HepG2 (cell line): Measurements from ENCODE around the gene TOX4. TPM values are rescaled to one million over a fixed set of nuclear protein-coding genes. Genes with fewer than 3 reads are reported as not detected.

Experiments
- BCLAF1 ChIP-seq: fragments of 450-650 bp; IDR thresholded peaks from 2 replicates; pipeline ENCODE4 v1.6.1; 2017; ENCODE audit warnings: mild to moderate bottlenecking
- CENPBD1 ChIP-seq: sonication (generic); formaldehyde crosslinking; IDR thresholded peaks from 2 replicates; pipeline ENCODE4 v1.8.0; 2022; ENCODE audit warnings: missing genetic modification reagents, low read depth, mild to moderate bottlenecking, borderline replicate concordance
- ELF3 ChIP-seq: IDR thresholded peaks from 2 replicates; pipeline ENCODE4 v1.6.1; 2016; ENCODE audit warnings: missing genetic modification reagents, missing compliant biosample characterization
- ETS1 ChIP-seq: sonication (generic); formaldehyde crosslinking; IDR thresholded peaks from 2 replicates; pipeline ENCODE4 v1.4.0; 2020; ENCODE audit warnings: missing genetic modification reagents
- GRHL1 ChIP-seq: sonication (generic); formaldehyde crosslinking; conservative IDR thresholded peaks from 2 replicates; pipeline ENCODE4 v1.8.0; 2022; ENCODE audit warnings: missing genetic modification reagents
- HNF1B ChIP-seq: sonication (generic); formaldehyde crosslinking; IDR thresholded peaks from 2 replicates; pipeline ENCODE4 v1.5.1; 2020; ENCODE audit warnings: mild to moderate bottlenecking, moderate library complexity, missing genetic modification reagents
- HOXD1 ChIP-seq: sonication (generic); formaldehyde crosslinking; IDR thresholded peaks from 2 replicates; pipeline ENCODE4 v1.5.0; 2020; ENCODE audit warnings: missing genetic modification reagents
- KLF9 ChIP-seq: IDR thresholded peaks from 2 replicates; pipeline ENCODE4 v1.6.1; 2016; ENCODE audit warnings: low read depth
- MEIS2 ChIP-seq: sonication (generic); formaldehyde crosslinking; IDR thresholded peaks from 2 replicates; pipeline ENCODE4 v1.9.0; 2021; ENCODE audit warnings: mild to moderate bottlenecking, missing genetic modification reagents
- NFKB2 ChIP-seq: sonication (generic); formaldehyde crosslinking; IDR thresholded peaks from 2 replicates; pipeline ENCODE4 v1.4.0; 2020; ENCODE audit warnings: missing genetic modification reagents, borderline replicate concordance
- PLRG1 ChIP-seq: fragments of 450-650 bp; conservative IDR thresholded peaks from 2 replicates; pipeline ENCODE4 v1.6.1; 2016
- RBM22 ChIP-seq: fragments of 200-400 bp; formaldehyde crosslinking; optimal IDR thresholded peaks from 2 replicates; pipeline ENCODE3; 2017; ENCODE audit warnings: mild to moderate bottlenecking, low read length, moderate library complexity
- SKI ChIP-seq: fragments of 450-650 bp; IDR thresholded peaks from one replicate; pipeline ENCODE4 v1.6.1; 2018; ENCODE audit warnings: mild to moderate bottlenecking; ENCODE audit not compliant: partially characterized antibody
- YEATS2 ChIP-seq: sonication (generic); formaldehyde crosslinking; IDR thresholded peaks from 2 replicates; pipeline ENCODE4 v1.4.0; 2020; ENCODE audit warnings: missing genetic modification reagents, borderline replicate concordance
- ZHX1 ChIP-seq: sonication (generic); formaldehyde crosslinking; IDR thresholded peaks from 2 replicates; pipeline ENCODE4 v1.8.1; 2022; ENCODE audit warnings: low read depth, mild to moderate bottlenecking, missing genetic modification reagents
- ZNF337 ChIP-seq: sonication (generic); formaldehyde crosslinking; IDR thresholded peaks from 2 replicates; pipeline ENCODE4 v1.5.1; 2020; ENCODE audit warnings: missing genetic modification reagents, low read depth, mild to moderate bottlenecking, borderline replicate concordance
- ZNF570 ChIP-seq: sonication (generic); formaldehyde crosslinking; IDR thresholded peaks from 2 replicates; pipeline ENCODE4 v1.4.0; 2020; ENCODE audit warnings: mild to moderate bottlenecking, missing genetic modification reagents, borderline replicate concordance
- polyA plus RNA-seq, 8 experiments: library from polyadenylated mRNA; depleted of rRNA in 3 of 8; stranded (reverse) in 7 of 8; unstranded in 1 of 8; fragments of >200 nt; fragmentation: Illumina TruSeq in 4 of 8; extraction: Trizol in 4 of 8; gene quantifications; 2 replicates each; pipeline versions ENCODE4 v1.2.1 to v1.2.3, GENCODE V29; 2011 to 2016; ENCODE audit warnings: low read depth in 4 of 8, missing spikeins in 1 of 8, mixed read lengths in 1 of 8; ENCODE audit not compliant: insufficient read depth in 1 of 8
- total RNA-seq, 5 experiments: library from RNA; depleted of rRNA; stranded (reverse); fragments of >200 nt; fragmentation: Illumina TruSeq; extraction: Trizol; gene quantifications; 2 replicates each; pipeline ENCODE4 v1.2.3, GENCODE V29; 2016; ENCODE audit warnings: low read depth in 1 of 5

Gene TOX4
- total and polyA plus RNA-seq, 2 of the 13 experiments (the other 11 are each of a cell fraction or from before 2014, with no cell fraction given): 71.8 to 163 TPM

GRCh38 chr14:21455912-21456667 is 20.9 kb upstream of the TOX4 start, which contains the start of gene CHD8 (continued):
- no peak for TF ChIP-seq PLRG1
- TF ChIP-seq ETS1: no peak
- TF ChIP-seq YEATS2 (CRISPR knock-in tag): peak; percentile 100
- TF ChIP-seq ELF3: peak; percentile 99
- no peak for TF ChIP-seq BCLAF1
- TF ChIP-seq HNF1B (CRISPR knock-in tag): peak; percentile 84
- peak; percentile 9 for TF ChIP-seq RBM22
- 0 out of 2 replicates have a peak, but pooled peaks have one; percentile 14 for TF ChIP-seq MEIS2 (CRISPR knock-in tag)
- no peak for TF ChIP-seq CENPBD1
- peak; percentile 60 for TF ChIP-seq SKI
- TF ChIP-seq ZHX1 (CRISPR knock-in tag): peak; percentile 96
- TF ChIP-seq ZNF337 (CRISPR knock-in tag): no peak
- TF ChIP-seq ZNF570: no peak
- peak; percentile 94; the same call in 1 of the 2 replicates for TF ChIP-seq NFKB2
- TF ChIP-seq KLF9 (CRISPR knock-in tag): no peak; the same call in 1 of the 2 replicates
- no peak; the same call in 1 of the 2 replicates for TF ChIP-seq HOXD1 (CRISPR knock-in tag)
- TF ChIP-seq GRHL1 (CRISPR knock-in tag): no peak
